Middle frontal gyrus (tissue), 1 donor: Measurements from ENCODE around the gene SYTL1.

Experiments
- DNase-seq: peaks from one replicate; pipeline ENCODE4 v3.0.0-alpha.2; 2015; ENCODE audit warnings: low spot score; ENCODE audit errors: extremely low spot score

The SYTL1 gene

DNA sequence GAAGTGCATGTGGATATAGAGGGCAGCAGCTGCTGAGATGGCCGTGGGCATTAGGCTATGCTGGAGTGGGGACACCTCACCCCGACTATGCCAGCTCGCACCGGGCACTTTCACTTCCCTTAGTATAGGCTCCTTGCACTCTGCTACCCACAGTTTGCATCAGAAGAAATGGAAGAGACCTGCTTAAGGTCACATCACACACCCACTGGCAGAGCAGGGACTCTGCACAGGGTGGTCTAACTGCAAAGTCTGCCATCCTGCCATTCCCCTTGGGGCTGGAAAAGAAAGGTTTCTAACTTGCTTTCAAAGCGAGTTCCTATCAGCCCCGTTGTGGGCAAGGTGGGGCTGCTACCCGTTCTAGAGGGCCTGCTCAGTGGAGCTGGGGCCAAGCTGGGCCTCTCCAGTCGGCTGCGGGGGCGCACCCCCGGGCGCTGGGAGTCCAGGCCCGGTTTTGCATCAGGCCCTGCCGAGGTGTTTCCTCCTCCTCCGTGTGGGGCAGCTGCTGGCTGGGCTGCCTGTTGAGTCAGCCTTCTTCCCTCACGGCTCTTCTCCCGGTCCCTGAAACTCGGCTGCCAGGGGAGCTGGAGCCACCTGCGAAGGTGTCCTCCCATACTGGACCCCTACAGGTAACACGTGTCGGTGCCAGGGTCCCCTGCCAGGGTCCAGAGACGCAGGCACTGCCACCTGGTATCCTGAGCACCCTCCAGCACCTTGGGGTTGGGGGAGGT lies at the start of gene SYTL1:
SYTL1 (plus strand) TSS at position 498 of the 728 bp plus-strand sequence. CDS start 3,313 bp downstream, outside the sequence.
- no peak for DNase-seq

DNA sequence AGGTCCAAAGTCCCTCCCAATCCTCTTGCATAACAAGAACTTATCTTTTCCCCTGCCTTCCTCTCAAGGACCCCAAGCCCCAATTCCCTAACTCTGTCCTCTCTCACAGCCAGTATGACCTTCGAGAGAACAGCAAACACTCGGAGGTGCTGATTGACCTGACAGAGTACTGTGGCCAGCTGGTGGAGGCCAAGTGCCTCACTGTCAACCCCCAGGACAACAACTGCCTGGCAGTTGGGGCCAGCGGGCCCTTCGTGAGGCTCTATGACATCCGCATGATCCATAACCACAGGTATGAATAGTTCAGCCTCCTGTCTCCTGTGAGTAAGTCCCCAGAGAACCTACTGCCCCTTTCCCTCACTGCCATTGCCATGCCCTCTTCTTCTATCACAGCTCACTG lies 49.7 kb upstream of the SYTL1 start:
- DNase-seq, result no peak

DNA sequence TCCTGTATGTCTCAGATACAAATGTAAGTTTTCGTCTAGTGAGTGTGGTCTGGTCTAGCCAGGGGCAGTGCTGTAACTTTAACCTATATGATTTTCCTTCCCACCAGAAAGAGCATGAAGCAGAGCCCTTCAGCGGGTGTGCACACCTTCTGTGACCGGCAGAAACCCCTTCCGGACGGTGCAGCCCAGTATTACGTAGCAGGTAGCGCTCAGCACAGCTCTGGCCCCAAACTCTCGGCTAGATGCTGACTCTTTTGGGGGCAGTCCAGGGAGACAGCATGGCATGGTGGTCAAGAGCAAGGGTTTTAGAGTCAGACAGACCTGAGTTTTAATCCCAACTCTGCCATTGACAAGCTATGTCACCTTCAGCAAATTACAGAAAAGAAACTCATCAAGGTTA lies 47.9 kb upstream of the SYTL1 start:
- no peak for DNase-seq

DNA sequence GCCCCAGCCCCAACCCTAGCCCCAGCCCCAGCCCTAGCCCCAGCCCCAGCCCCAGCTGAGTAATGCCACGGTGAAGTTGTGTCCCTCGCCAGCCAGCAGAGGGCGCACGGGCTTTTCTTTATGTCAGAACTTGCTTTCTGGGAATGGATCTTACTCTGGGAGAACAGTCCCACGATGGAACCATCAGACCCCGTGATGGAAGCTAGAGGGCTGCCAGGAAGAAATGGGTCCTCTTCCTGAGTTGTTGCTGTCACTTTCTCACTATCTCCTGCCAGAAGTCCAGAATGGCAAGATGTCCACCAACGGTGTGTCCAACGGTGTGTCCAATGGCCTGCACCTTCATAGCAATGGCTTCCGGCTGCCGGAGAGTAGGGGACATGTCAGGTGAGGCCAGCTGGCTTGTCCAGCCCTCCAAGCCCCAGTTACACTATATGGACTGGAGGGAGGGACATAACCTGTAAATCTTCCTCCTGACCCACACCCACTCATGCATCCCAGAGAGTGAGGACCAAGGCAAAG lies 45.0 kb upstream of the SYTL1 start:
- peak; percentile 67 for DNase-seq

GRCh38 chr1:27297903-27298302 lies 43.9 kb upstream of the SYTL1 start:
- no peak for DNase-seq

GRCh38 chr1:27298632-27299384 lies 43.0 kb upstream of the SYTL1 start:
- no peak for DNase-seq

DNA sequence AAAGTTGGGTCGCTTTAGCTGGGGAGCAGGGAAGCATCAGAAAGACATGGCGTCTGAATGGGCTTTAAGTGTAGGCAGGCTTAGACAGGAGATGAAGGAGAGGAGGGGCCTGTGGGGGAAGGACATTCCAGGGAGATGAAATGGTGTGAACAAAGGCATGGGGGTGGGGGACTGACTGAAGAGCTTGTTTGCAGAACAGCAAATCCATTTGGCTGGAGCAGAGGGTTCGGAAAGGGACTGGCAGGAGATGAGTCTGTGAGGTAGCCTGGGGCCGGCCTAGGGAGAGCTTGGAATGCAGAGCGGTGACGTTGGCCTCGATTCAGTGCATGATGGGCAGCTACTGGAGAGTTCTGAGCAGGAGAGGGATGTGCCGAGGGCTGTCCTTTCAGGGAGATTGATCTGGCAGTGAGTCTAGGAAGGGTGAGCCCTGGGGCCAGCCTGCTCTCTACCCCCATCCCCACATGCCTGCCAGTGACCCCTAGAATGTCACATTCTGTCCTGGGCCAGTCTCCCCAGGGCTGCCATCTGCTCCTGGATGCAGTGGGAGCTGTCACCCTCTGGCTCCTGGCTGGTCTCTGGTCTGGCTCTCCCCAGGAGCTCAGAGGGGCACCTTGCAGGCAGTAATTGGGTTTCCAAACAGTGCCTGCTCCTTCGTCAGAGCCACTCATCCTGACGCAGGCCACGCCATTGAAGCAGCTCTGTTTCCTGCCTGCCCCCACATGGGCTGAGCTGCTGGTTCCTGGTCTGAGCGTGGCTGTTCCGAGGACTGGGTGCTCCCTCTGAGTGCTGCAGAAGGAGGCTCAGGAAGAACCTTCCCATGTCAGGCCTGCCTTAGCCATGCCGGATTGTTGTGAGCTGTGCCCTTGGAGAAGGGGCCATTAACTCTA lies 42.2 kb upstream of the SYTL1 start:
- DNase-seq, result peak; percentile 29

GRCh38 chr1:27300341-27301051 lies 41.3 kb upstream of the SYTL1 start:
- peak; percentile 71 for DNase-seq

DNA sequence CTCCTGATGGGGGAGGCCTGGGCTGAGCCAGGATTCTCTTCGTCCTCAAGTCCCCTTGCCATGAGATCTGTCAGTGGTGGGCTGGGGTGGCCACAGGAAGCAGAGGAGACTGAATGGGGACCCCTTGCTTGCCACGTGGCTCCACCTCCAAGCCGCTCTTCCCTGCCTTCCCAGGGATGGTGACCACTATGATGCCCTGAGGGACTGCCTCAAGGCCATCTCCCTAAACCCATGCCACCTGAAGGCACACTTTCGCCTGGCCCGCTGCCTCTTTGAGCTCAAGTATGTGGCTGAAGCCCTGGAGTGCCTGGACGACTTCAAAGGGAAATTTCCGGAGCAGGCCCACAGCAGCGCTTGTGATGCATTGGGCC lies 40.8 kb upstream of the SYTL1 start:
- no peak for DNase-seq

- no peak for DNase-seq
These were observed 40.1 kb upstream of the SYTL1 start for GRCh38 chr1:27301582-27302199.

DNA sequence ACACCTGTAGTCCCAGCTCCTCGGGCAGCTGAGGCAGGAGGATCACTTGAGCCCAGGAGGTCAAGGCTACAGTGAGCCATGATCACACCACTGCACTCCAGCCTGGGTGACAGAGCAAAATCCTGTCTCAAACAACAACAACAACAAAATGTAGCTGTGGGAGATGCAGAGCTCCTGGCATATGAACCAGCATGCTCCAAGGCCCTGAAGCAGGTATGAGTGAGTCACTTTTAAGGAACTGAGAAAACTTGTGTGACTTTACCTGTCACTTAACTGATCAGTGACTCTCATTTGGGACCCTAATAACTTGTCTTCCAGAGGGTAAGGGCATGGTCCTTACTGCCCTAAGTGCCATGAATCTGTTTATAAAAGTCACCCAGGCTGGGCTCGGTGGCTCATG lies 39.2 kb upstream of the SYTL1 start:
- DNase-seq, result no peak

DNA sequence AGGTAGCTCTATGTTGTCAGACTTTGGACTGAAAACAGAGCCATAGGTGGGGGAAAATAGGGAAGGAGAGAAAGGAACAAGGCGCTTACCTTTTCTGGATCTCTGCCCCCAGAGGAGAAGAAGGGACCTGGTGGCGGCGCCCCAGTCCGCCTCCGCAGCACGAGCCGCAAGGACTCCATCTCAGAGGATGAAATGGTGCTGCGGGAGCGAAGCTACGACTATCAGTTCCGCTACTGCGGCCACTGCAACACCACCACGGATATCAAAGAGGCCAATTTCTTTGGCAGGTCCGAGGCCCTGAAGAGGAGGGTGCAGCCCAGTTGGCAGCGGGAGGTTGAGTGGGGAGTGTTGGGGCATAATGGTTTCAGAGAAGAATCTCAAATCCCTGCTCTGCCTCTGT lies 38.3 kb upstream of the SYTL1 start:
- no peak for DNase-seq

DNA sequence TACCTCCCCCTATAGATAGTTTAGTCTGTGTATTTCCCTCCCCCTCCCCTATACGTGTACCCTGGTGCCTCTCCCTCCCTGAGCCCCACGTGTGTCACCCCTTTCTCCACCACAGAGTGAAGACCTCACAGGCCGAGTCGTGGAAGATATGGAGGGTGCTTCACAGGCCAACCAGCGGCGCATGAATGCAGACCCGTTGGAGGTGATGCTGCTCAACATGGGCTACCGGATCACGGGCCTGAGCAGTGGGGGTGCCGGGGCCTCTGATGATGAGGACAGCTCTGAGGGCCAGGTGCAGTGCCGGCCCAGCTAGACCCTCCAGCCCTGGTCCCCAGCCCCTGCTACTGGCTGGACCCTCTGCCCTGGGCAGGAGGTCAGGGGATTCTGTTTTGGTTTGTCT lies 35.8 kb upstream of the SYTL1 start:
- no peak for DNase-seq

DNA sequence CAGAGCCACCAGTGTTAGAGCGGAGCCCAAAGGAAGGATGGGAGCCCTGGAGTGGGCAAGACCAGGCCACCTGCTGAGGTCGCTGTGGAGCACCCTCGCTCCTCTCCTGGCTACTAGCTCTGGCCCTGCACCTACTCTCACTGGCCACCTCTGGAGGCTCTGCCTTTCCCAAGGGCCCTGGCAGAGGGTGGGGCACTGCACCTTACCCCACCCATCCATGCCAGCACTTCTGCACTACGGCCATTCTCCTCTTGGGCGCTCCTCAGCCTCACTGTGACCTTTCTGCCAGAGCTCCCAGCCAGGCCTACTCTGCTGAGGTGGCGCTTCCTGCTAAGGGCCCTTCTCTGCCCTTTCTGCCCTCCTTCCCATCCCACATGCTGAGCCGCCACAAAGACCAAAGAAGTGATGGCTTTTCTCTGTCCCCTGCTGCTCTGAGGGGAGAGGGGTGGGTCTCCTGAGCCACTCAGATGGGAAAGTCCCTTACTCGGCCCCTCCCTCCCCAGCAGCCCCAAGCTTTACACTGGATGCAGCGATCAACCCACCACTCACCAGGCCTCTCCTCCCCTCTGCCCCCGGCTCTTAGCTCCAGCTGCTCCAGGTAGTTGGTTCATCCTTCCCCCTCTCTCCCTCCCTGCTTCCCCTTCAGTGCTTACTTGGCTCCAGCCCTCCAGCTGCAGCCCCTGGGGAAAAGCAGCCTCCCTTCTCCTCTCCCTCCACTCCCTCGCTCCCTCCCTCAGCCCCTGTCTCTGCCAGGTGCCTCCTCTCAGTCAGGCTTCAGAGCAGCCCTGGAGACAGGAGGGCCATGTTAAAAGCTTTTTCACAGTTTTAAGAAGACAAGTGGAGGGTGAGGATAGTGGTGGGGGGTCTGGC lies 34.7 kb upstream of the SYTL1 start:
- no peak for DNase-seq

DNA sequence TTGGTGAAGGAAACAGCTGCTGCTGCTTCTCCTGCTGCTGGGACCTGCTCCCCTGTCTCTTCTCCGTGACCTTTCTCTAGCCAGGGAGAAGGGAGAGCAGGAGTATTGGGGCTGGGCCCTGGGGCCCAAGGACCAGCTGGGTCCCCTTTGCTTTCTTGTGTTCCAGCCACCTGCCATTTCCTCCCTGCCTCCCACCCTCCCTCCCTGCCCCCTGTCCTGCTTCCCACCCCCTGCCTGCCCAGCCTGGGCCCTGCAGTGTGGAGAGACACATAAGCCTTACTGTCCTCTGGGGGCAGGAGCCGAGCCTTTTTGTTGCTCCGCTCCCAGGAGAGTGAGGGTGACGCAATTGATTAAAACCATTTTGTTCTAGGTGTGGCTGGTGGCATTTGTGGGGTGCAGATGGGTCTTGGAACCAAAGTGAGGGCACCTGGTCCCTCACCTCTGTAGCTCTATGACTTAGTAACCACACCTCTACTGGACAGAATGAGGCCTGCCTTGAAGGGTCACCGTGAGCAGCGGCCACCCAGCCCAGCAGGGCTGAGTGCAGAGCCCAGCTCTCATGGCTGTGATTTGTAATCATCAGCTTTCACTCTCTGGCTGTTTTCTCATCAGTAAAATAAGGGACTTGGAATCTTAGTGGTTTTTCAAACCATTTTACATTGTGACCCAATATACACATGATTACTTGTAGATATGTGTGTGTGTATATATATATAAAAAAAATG lies 33.8 kb upstream of the SYTL1 start:
- DNase-seq, result no peak

DNA sequence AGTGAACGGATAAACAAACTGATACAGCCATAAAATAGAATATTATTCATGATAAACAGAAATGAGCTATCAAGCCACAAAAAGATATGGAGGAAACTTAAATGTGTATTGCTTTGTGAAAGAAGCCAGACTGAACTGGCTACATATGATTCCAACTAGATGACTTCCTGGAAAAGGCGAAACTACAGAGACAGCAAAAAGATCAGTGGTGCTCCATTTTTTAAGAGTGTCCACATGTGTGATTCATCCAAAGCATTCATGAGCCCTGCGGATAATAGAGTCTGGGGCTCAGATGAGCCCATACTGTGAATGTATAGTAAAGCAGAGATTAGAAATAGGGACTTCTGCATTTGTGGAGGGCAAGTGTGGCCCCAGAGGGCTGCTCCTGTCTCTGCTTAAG lies 27.7 kb upstream of the SYTL1 start:
- no peak for DNase-seq

GRCh38 chr1:27314737-27315136 lies 27.1 kb upstream of the SYTL1 start:
- no peak for DNase-seq

GRCh38 chr1:27316860-27317259 lies 25.0 kb upstream of the SYTL1 start:
- DNase-seq, result no peak

DNA sequence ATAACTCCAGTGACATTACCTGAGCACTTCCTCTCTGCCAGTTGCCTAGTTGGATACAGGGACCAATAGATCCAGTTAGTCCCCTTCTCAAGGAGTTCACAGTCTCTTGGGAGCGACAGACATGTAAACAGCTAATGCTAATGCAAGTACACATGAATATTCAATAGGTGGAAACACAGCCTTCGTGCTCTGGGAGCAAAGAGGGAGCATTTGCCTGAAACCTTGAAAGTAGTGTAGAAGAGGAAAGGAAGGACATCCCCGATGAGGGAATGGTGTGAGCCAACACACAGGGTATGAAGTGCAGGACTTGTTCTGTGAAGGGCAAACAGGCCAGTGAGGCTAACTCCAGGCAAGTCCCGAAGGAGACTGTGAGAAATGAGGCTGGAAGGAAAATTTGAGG lies 23.7 kb upstream of the SYTL1 start:
- no peak for DNase-seq
